H9 (cell line): ENCODE measurements around the gene HOOK2. TPM values are rescaled to one million over a fixed set of nuclear protein-coding genes. Genes with fewer than 3 reads are reported as not detected.
"Not testable (repeated sequence)": the region's sequence is repeated elsewhere in the genome, so short reads cannot be mapped to it uniquely, and the experiment has no call there.

Source experiments
- DNase-seq: peaks from one replicate; pipeline ENCODE4 v3.0.0-alpha.2; 2017
- H2AFZ ChIP-seq: one replicate; pipeline ENCODE4 v1.6.1; 2013; ENCODE audit warnings: mild to moderate bottlenecking, low read length, control low read depth, moderate library complexity
- H2AK5ac ChIP-seq: 2 replicates; pipeline ENCODE4 v1.6.1; 2013; ENCODE audit warnings: low read length, control low read depth, mixed read lengths; ENCODE audit not compliant: insufficient read length
- H2BK120ac ChIP-seq: one replicate; pipeline ENCODE4 v1.6.1; 2013; ENCODE audit warnings: low read depth, mild to moderate bottlenecking, low read length, control low read depth, inconsistent platforms; ENCODE audit not compliant: poor library complexity, severe bottlenecking
- H2BK12ac ChIP-seq: 2 replicates; pipeline ENCODE4 v1.6.1; 2013; ENCODE audit warnings: low read length, control low read depth, mixed read lengths, low read depth; ENCODE audit not compliant: insufficient read length
- H2BK15ac ChIP-seq: 2 replicates; pipeline ENCODE4 v1.6.1; 2013; ENCODE audit warnings: low read depth, low read length, control low read depth
- H2BK20ac ChIP-seq: one replicate; pipeline ENCODE4 v1.6.1; 2013; ENCODE audit warnings: low read depth, mild to moderate bottlenecking, low read length, control low read depth, inconsistent platforms; ENCODE audit not compliant: poor library complexity, severe bottlenecking
- H2BK5ac ChIP-seq: 2 replicates; pipeline ENCODE4 v1.6.1; 2013; ENCODE audit warnings: low read length, control low read depth, mixed read lengths; ENCODE audit not compliant: insufficient read length
- H3K14ac ChIP-seq: 2 replicates; pipeline ENCODE4 v1.6.1; 2013; ENCODE audit warnings: low read length, control low read depth; ENCODE audit not compliant: insufficient read depth
- H3K18ac ChIP-seq: 2 replicates; pipeline ENCODE4 v1.6.1; 2013; ENCODE audit warnings: low read depth, mild to moderate bottlenecking, mixed read lengths, low read length, control low read depth; ENCODE audit not compliant: insufficient read length
- H3K23ac ChIP-seq: 2 replicates; pipeline ENCODE4 v1.6.1; 2013; ENCODE audit warnings: low read length, control low read depth, mixed read lengths, low read depth; ENCODE audit not compliant: insufficient read length
- H3K23me2 ChIP-seq: 2 replicates; pipeline ENCODE4 v1.6.1; 2013; ENCODE audit warnings: low read depth, mild to moderate bottlenecking, mixed read lengths, low read length, control low read depth; ENCODE audit not compliant: insufficient read length, poor library complexity, severe bottlenecking
- H3K27ac ChIP-seq: 2 replicates; pipeline ENCODE4 v1.5.1; 2013; ENCODE audit warnings: low read length, control low read depth, mixed read lengths, low read depth; ENCODE audit not compliant: insufficient read length
- H3K27me3 ChIP-seq: 2 replicates; pipeline ENCODE4 v1.6.1; 2013; ENCODE audit warnings: low read length, control low read depth, inconsistent platforms; ENCODE audit not compliant: insufficient read depth
- H3K4ac ChIP-seq: 2 replicates; pipeline ENCODE4 v1.6.1; 2013; ENCODE audit warnings: low read depth, mild to moderate bottlenecking, control low read depth, inconsistent platforms, low read length, moderate library complexity
- H3K4me1 ChIP-seq: 2 replicates; pipeline ENCODE4 v1.6.1; 2013; ENCODE audit warnings: low read length, control low read depth, inconsistent platforms; ENCODE audit not compliant: insufficient read depth
- H3K4me2 ChIP-seq: 2 replicates; pipeline ENCODE4 v1.6.1; 2013; ENCODE audit warnings: low read length, control low read depth, mixed read lengths; ENCODE audit not compliant: insufficient read length, insufficient read depth
- H3K56ac ChIP-seq: 2 replicates; pipeline ENCODE4 v1.6.1; 2013; ENCODE audit warnings: low read depth, mild to moderate bottlenecking, mixed read lengths, low read length, control low read depth; ENCODE audit not compliant: insufficient read length
- H3K79me1 ChIP-seq: 2 replicates; pipeline ENCODE4 v1.6.1; 2013; ENCODE audit warnings: low read depth, mild to moderate bottlenecking, moderate library complexity, low read length, control low read depth, inconsistent platforms; ENCODE audit not compliant: insufficient read depth, poor library complexity, severe bottlenecking
- H3K79me2 ChIP-seq: 2 replicates; pipeline ENCODE4 v1.6.1; 2013; ENCODE audit warnings: low read length, control low read depth, inconsistent platforms; ENCODE audit not compliant: insufficient read depth
- H3K9ac ChIP-seq: 2 replicates; pipeline ENCODE4 v1.6.1; 2013; ENCODE audit warnings: low read length, control low read depth, mixed read lengths; ENCODE audit not compliant: insufficient read length; ENCODE audit errors: extremely low read depth
- H3K9me3 ChIP-seq: one replicate; pipeline ENCODE4 v1.6.1; 2013; ENCODE audit warnings: low read depth, low read length, inconsistent platforms; ENCODE audit not compliant: control insufficient read depth
- H3T11ph ChIP-seq: one replicate; pipeline ENCODE4 v1.6.1; 2013; ENCODE audit warnings: mild to moderate bottlenecking, low read length, control low read depth, inconsistent platforms
- H4K20me1 ChIP-seq: one replicate; pipeline ENCODE4 v1.6.1; 2013; ENCODE audit not compliant: control insufficient read depth, insufficient read length, insufficient read depth
- H4K5ac ChIP-seq: 2 replicates; pipeline ENCODE4 v1.6.1; 2013; ENCODE audit warnings: low read depth, mild to moderate bottlenecking, mixed read lengths, low read length, control low read depth; ENCODE audit not compliant: insufficient read length
- H4K8ac ChIP-seq: replicated peaks from 2 replicates; pipeline ENCODE4 v1.6.1; 2013; ENCODE audit warnings: low read length, control low read depth, mixed read lengths, low read depth; ENCODE audit not compliant: insufficient read length
- H4K91ac ChIP-seq: 2 replicates; pipeline ENCODE4 v1.6.1; 2013; ENCODE audit warnings: low read depth, mild to moderate bottlenecking, moderate library complexity, mixed read lengths, low read length, control low read depth; ENCODE audit not compliant: insufficient read length
- H3K27ac Mint-ChIP-seq, 3 experiments: 2 replicates in 2 of 3; 3 replicates in 1 of 3; pipeline ENCODE4 v1.8.0; 2020 to 2021; ENCODE audit warnings: mixed read lengths in 3 of 3, mild to moderate bottlenecking in 1 of 3, moderate library complexity in 1 of 3
- H3K27me3 Mint-ChIP-seq: 2 replicates; pipeline ENCODE4 v1.8.0; 2021; ENCODE audit warnings: low read depth, mild to moderate bottlenecking, moderate library complexity, mixed read lengths
- H3K36me3 Mint-ChIP-seq, 3 experiments: 2 replicates in 2 of 3; 3 replicates in 1 of 3; pipeline ENCODE4 v1.8.0; 2020 to 2021; ENCODE audit warnings: low read depth in 3 of 3, mixed read lengths in 3 of 3; ENCODE audit not compliant: insufficient read depth in 1 of 3
- H3K4me1 Mint-ChIP-seq, 2 experiments: 2 replicates each; pipeline ENCODE4 v1.8.0; 2020; ENCODE audit warnings: mixed read lengths in 2 of 2
- H3K4me3 Mint-ChIP-seq, 2 experiments: 2 replicates in 1 of 2; 3 replicates in 1 of 2; pipeline ENCODE4 v1.8.0; 2020 to 2021; ENCODE audit warnings: mild to moderate bottlenecking in 2 of 2, mixed read lengths in 2 of 2, moderate library complexity in 1 of 2
- H3K9me3 Mint-ChIP-seq, 2 experiments: 2 replicates in 1 of 2; 3 replicates in 1 of 2; pipeline ENCODE4 v1.8.0; 2020; ENCODE audit warnings: mild to moderate bottlenecking in 2 of 2, mixed read lengths in 2 of 2, moderate library complexity in 1 of 2
- WGBS: extraction: QIAGEN DNeasy Blood & Tissue Kit; methylation state at CpG from one replicate; pipeline ENCODE4 v1.1.7; 2013; ENCODE audit warnings: missing lambda C conversion rate, low lambda C conversion rate, mixed read lengths; ENCODE audit not compliant: insufficient read length; ENCODE audit errors: extremely low coverage; 5-methylcytosine and 5-hydroxymethylcytosine counted together
- total RNA-seq: library from RNA; stranded (reverse); gene quantifications from 2 replicates; pipeline ENCODE4 v1.2.1, GENCODE V29; 2021
- TF ChIP-seq, protein P1 (sequence below): fragments of 200-600 bp; sonication (generic); conservative IDR thresholded peaks from 3 replicates; pipeline ENCODE4 v1.8.0; 2021; ENCODE audit warnings: antibody characterized with exemption, mild to moderate bottlenecking

The HOOK2 gene
- total RNA-seq, 1 experiment from 2014 or later: 64.7 TPM

DNA sequence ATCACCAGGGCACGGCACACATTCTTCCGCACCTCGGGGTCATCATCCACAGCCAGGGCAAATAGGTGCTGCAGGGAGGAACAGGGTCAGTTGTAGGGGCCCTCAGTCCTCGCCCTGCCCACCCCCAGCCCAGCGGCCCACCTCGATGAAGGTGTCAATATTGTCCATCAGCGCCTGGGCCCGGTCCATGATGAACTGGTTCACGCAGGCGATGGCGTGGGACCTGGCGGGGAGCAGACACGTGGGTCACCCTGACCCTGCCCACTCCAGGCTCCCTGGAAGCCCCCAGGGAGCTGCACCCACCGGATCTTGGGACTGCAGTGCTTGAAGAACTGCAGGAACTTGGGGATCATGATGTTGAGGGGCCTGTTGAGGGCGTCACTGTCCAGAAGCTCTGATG is 60.2 kb downstream of the HOOK2 start:
- Histone ChIP-seq H3K18ac (no peak overlapping the region), H3K27me3 (no peaks in the 10 kb centered on the region), H3K9ac (no peak overlapping the region), H3K14ac (no peak overlapping the region), H3K23ac (no peak overlapping the region), H2BK15ac (no peak overlapping the region), H4K20me1 (no peaks in the 10 kb centered on the region), H3K4me2 (no peak overlapping the region), H2BK120ac (no peak overlapping the region), H3T11ph (no peak overlapping the region), H2BK20ac (no peak overlapping the region), H3K27ac (no peak overlapping the region), H3K4ac (no peak overlapping the region), H3K56ac (no peak overlapping the region), H4K91ac (no peak overlapping the region), H3K23me2 (no peaks in the 10 kb centered on the region), H4K8ac (no peak overlapping the region), H2BK12ac (no peak overlapping the region), H4K5ac (no peak overlapping the region), H2BK5ac (no peak overlapping the region), H3K79me2 (peaks cover 6% of the 10 kb centered on the region; the same call in 1 of the 2 replicates), H3K9me3 (no peaks in the 10 kb centered on the region), H2AK5ac (no peak overlapping the region), H2AFZ (no peak overlapping the region), H3K79me1 (peaks cover 5% of the 10 kb centered on the region), H3K4me1 (no peaks in the 10 kb centered on the region)
- WGBS: no CpG with 5 or more reads among the region's 15 CpGs
- Mint-ChIP-seq H3K4me1 (0 out of 4 replicates have a peak, but pooled peaks cover 0 to 2% of the 10 kb centered on the region in 2 experiments), H3K27ac (no peak overlapping the region), H3K36me3 (peaks cover 62 to 85% (median 77%) of the 10 kb centered on the region in 3 experiments; a peak in 6 of 7 replicates), H3K9me3 (no peaks in the 10 kb centered on the region), H3K27me3 (no peaks in the 10 kb centered on the region), H3K4me3 (no peak overlapping the region)
- TF ChIP-seq, protein P1, sequence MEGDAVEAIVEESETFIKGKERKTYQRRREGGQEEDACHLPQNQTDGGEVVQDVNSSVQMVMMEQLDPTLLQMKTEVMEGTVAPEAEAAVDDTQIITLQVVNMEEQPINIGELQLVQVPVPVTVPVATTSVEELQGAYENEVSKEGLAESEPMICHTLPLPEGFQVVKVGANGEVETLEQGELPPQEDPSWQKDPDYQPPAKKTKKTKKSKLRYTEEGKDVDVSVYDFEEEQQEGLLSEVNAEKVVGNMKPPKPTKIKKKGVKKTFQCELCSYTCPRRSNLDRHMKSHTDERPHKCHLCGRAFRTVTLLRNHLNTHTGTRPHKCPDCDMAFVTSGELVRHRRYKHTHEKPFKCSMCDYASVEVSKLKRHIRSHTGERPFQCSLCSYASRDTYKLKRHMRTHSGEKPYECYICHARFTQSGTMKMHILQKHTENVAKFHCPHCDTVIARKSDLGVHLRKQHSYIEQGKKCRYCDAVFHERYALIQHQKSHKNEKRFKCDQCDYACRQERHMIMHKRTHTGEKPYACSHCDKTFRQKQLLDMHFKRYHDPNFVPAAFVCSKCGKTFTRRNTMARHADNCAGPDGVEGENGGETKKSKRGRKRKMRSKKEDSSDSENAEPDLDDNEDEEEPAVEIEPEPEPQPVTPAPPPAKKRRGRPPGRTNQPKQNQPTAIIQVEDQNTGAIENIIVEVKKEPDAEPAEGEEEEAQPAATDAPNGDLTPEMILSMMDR: no peak
- no peak for DNase-seq

DNA sequence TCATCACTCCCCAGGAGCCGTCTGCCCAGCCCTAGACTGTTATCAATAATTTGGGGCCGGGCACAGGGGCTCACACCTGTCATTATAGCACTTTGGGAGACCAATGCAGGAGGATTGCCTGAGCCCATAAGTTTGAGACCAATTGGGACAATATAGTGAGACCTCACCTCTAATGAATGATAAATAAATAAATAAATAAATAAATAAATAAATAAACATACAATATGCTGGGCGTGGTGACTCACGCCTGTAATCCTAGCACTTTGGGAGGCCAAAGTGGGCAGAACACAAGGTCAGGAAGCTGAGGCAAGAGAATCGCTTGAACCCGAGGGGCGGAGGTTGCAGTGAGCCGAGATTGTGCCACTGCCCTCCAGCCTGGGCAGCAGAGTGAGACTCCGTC is 62.0 kb downstream of the HOOK2 start:
- not testable (repeated sequence) for H3K27ac Mint-ChIP-seq, H4K91ac ChIP-seq, H3K9ac ChIP-seq, H2AFZ ChIP-seq, H3T11ph ChIP-seq, H3K4me2 ChIP-seq, H2BK15ac ChIP-seq, H3K27me3 Mint-ChIP-seq, H3K27ac ChIP-seq, H3K4ac ChIP-seq, H3K9me3 Mint-ChIP-seq, DNase-seq, H2AK5ac ChIP-seq, H3K4me3 Mint-ChIP-seq, H2BK120ac ChIP-seq, H2BK12ac ChIP-seq, H3K23ac ChIP-seq, H3K79me2 ChIP-seq, H4K20me1 ChIP-seq, H4K8ac ChIP-seq, H3K4me1 Mint-ChIP-seq, H3K18ac ChIP-seq, H2BK20ac ChIP-seq, H2BK5ac ChIP-seq, H3K79me1 ChIP-seq, H3K27me3 ChIP-seq, H3K56ac ChIP-seq, H3K9me3 ChIP-seq, H3K23me2 ChIP-seq, H3K4me1 ChIP-seq, H4K5ac ChIP-seq, H3K14ac ChIP-seq
- WGBS: no CpG with 5 or more reads among the region's 9 CpGs
- H3K36me3 Mint-ChIP-seq: peaks cover 53 to 86% (median 77%) of the 10 kb centered on the region in 3 experiments; a peak in 6 of 7 replicates
